Thyroid gland (tissue), 4 donors: ENCODE results near the gene PLAAT3. TPM values are rescaled to one million over a fixed set of nuclear protein-coding genes. Genes with fewer than 3 reads are reported as not detected.
A peak's percentile ranks its signal among the peaks of the same experiment; 100 is the strongest.

ENCODE experiments used
- DNase-seq, 2 donors: peaks; one replicate each; pipeline ENCODE4 v3.0.0-alpha.2; 2019
- H3K27ac ChIP-seq, 3 donors: fragments of 200-600 bp; sonication (generic); 1 replicate in 2 of 3; 2 replicates in 1 of 3; pipeline ENCODE4 v1.5.1; 2016 to 2019; ENCODE audit warnings: mild to moderate bottlenecking in 1 of 3, moderate library complexity in 1 of 3
- H3K27me3 ChIP-seq: fragments of 200-600 bp; sonication (generic); one replicate; pipeline ENCODE4 v1.5.1; 2019
- H3K36me3 ChIP-seq, 2 donors: fragments of 200-600 bp; sonication (generic); one replicate each; pipeline ENCODE4 v1.5.1; 2016 to 2019
- H3K4me1 ChIP-seq, 2 donors: fragments of 200-600 bp; sonication (generic); one replicate each; pipeline ENCODE4 v1.5.1; 2017 to 2019
- H3K4me3 ChIP-seq, 3 donors: fragments of 200-600 bp; sonication (generic); replicated peaks in 1 of 3; 1 replicate in 2 of 3; 2 replicates in 1 of 3; pipeline ENCODE4 v1.5.1; 2016; ENCODE audit warnings: mild to moderate bottlenecking in 1 of 3
- H3K9me3 ChIP-seq: fragments of 200-600 bp; sonication (generic); one replicate; pipeline ENCODE4 v1.5.1; 2017
- POLR2A ChIP-seq, 2 donors: fragments of 450-650 bp; IDR thresholded peaks; one replicate each; pipeline ENCODE4 v1.6.1; 2017; ENCODE audit warnings: antibody characterized with exemption in 2 of 2, mild to moderate bottlenecking in 2 of 2, moderate library complexity in 1 of 2
- WGBS, 2 donors: methylation state at CpG; one replicate each; pipeline ENCODE4 v1.1.5; 2017; 5-methylcytosine and 5-hydroxymethylcytosine counted together
- intact Hi-C: fragments of 100-400 bp; cut with DNase I; formaldehyde crosslinking; loops from one replicate; pipeline ENCODE4 v1.15.1; 2023
- total RNA-seq, 4 donors: library from RNA; depleted of rRNA; stranded (reverse); fragments of >200 nt; gene quantifications; one replicate each; pipeline ENCODE4 v1.2.3, GENCODE V29; 2016
- TF ChIP-seq, protein P1 (sequence below), 6 experiments: fragments of 200-600 bp in 3 of 6; fragments of 450-650 bp in 3 of 6; sonication (generic) in 3 of 6; IDR thresholded peaks; one replicate each; pipeline ENCODE4 v1.5.1; 2016 to 2019; ENCODE audit warnings: antibody characterized with exemption in 6 of 6, mild to moderate bottlenecking in 2 of 6, inconsistent platforms in 1 of 6, moderate library complexity in 1 of 6

The PLAAT3 gene
- total RNA-seq, 4 donors from 2014 or later, result 42.8 to 96.0 (median 74.6) TPM

GRCh38 chr11:63567044-63567840 lies 47.0 kb downstream of the PLAAT3 start:
- TF ChIP-seq, protein P1, sequence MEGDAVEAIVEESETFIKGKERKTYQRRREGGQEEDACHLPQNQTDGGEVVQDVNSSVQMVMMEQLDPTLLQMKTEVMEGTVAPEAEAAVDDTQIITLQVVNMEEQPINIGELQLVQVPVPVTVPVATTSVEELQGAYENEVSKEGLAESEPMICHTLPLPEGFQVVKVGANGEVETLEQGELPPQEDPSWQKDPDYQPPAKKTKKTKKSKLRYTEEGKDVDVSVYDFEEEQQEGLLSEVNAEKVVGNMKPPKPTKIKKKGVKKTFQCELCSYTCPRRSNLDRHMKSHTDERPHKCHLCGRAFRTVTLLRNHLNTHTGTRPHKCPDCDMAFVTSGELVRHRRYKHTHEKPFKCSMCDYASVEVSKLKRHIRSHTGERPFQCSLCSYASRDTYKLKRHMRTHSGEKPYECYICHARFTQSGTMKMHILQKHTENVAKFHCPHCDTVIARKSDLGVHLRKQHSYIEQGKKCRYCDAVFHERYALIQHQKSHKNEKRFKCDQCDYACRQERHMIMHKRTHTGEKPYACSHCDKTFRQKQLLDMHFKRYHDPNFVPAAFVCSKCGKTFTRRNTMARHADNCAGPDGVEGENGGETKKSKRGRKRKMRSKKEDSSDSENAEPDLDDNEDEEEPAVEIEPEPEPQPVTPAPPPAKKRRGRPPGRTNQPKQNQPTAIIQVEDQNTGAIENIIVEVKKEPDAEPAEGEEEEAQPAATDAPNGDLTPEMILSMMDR (IDR thresholded peaks at IDR 0.05), result no peak
- TF ChIP-seq POLR2A (IDR thresholded peaks at IDR 0.05), result peak in 1 of 2 donors; percentile 21
- Histone ChIP-seq H3K27ac (peak overlapping the region; percentile 39 to 92 (median 67)), H3K27me3 (no peaks in the 10 kb centered on the region), H3K36me3 (no peaks in the 10 kb centered on the region), H3K9me3 (no peaks in the 10 kb centered on the region), H3K4me3 (no peak overlapping the region), H3K4me1 (peaks cover 28 to 38% of the 10 kb centered on the region in 2 donors)
- intact Hi-C loops, result no loop called here
- DNase-seq, result peak; percentile 67 to 77
- WGBS, 2 donors, result 28 to 29% methylated on average over 5 of the region's 5 CpGs

- Histone ChIP-seq H3K4me3 (no peak overlapping the region), H3K4me1 (peaks cover 41 to 51% of the 10 kb centered on the region in 2 donors), H3K27me3 (no peaks in the 10 kb centered on the region), H3K27ac (peak overlapping the region; percentile 62 to 67 (median 66)), H3K9me3 (no peaks in the 10 kb centered on the region), H3K36me3 (no peaks in the 10 kb centered on the region)
- WGBS, 2 donors, result 56 to 66% methylated on average over 4 of the region's 4 CpGs
- DNase-seq, result peak; percentile 33 to 36
- TF ChIP-seq, protein P1 (IDR thresholded peaks at IDR 0.05), result no peak
- peak in 1 of 2 donors; percentile 6 for TF ChIP-seq POLR2A (IDR thresholded peaks at IDR 0.05)
- intact Hi-C loops, result no loop called here
These were observed 49.4 kb downstream of the PLAAT3 start for GRCh38 chr11:63564784-63565350.

DNA sequence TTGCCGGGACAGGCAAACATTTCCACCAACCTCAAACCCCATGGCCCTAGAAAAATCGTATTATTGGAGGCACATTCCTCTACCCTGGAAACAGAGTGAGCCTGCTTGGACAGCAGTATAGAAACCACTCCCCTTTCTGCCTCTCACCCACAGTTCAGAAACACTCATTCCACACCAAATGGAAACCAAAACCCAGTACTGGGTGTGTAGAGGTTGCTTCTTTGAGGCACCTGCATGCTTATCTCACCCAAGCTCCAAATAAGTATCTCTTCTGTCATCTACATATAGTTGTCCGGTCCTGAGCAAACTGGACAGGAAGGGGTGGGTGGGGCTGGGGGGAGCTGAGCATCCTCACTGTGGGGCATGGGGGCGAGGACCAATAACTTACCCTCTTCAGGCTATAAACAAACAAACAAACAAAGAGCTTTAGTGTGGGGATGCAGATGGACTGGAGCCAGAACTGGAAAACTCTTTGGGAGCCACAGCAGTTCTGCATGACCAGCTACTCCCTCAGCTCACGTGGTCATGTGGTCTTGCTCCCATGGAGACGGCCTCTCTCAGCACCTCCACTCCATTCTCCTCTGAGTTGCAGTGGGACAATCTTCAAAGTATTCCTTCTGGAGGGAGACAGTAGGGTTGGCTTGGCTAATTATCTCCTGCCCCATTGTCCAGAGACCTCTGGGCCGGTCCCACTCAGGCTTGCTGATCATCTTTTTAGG lies 50.0 kb downstream of the PLAAT3 start:
- peak; percentile 91 to 95 for DNase-seq
- H3K27ac ChIP-seq, result peak overlapping the region; percentile 62 to 67 (median 66)
- H3K9me3 ChIP-seq, result no peaks in the 10 kb centered on the region
- H3K4me1 ChIP-seq, result peaks cover 42 to 58% of the 10 kb centered on the region in 2 donors
- TF ChIP-seq, protein P1 (IDR thresholded peaks at IDR 0.05), result no peak
- peak in 1 of 2 donors; percentile 5 for TF ChIP-seq POLR2A (IDR thresholded peaks at IDR 0.05)
- 27 to 47% methylated on average over 7 of the region's 7 CpGs for WGBS, 2 donors
- no peak overlapping the region for H3K4me3 ChIP-seq
- no peaks in the 10 kb centered on the region for H3K36me3 ChIP-seq
- no peaks in the 10 kb centered on the region for H3K27me3 ChIP-seq
- intact Hi-C loops, result no loop called here

DNA sequence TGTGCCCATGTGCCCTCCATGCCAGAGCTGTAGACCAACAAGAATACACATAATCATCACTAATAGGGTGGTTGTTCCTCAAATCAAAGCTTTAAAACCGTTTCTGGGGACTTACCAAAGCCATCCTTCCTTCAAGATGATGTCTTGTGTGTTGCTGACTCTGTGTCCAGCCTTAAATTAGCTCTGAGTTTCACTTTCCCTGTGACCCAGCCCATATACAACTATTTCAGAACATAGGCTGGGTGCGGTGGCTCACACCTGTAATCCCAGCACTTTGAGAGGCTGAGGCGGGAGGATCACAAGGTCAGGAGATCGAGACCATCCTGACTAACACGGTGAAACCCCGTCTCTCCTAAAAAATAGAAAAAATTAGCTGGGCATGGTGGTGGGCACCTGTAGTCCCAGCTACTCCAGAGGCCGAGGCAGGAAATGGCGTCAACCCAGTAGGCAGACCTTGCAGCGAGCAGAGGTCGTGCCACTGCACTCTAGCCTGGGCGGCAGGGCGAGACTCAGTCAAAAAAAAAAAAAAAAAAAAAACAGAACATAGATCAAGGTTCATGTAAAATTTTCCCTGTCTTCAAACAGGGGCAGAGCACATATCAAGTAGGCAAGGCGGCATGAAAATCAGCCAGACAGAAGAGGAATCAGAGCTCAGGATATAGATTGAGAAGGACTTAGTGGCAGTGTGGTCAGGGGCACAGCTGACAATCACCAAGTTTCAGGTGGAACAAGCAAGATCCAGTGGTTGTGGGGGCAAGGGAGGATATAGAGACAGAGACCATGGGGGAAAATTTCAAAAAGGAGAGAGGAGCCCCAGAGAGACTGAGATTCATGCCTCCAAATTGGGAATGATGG lies 50.8 kb downstream of the PLAAT3 start, which contains the start of gene PLAAT2:
TSS of gene PLAAT2 (minus strand) at position 179 of the 855 bp plus-strand sequence. CDS start at position 124, 55 bp downstream.
- H3K27ac ChIP-seq, result peak within 1 kb of the TSS; percentile 62 to 66 (median 64)
- H3K27me3 ChIP-seq, result no peaks in the 10 kb centered on the region
- H3K4me1 ChIP-seq, result peaks cover 42 to 66% of the 10 kb centered on the region in 2 donors
- 96% methylated on average over 13 of the region's 13 CpGs for WGBS, 2 donors
- H3K9me3 ChIP-seq, result no peaks in the 10 kb centered on the region
- no peak within 1 kb of the TSS for H3K4me3 ChIP-seq
- TF ChIP-seq, protein P1 (IDR thresholded peaks at IDR 0.05), result no peak
- no peak for TF ChIP-seq POLR2A (IDR thresholded peaks at IDR 0.05)
- no peak for DNase-seq
- intact Hi-C loops, result no loop called here
- H3K36me3 ChIP-seq, result no peaks in the 10 kb centered on the region
